ENCODE data around the gene LGR5. TPM values are rescaled to one million over a fixed set of nuclear protein-coding genes. Genes with fewer than 3 reads are reported as not detected.

The LGR5 gene
- total RNA-seq, 1 experiment from 2014 or later, result 28.4 TPM

DNA sequence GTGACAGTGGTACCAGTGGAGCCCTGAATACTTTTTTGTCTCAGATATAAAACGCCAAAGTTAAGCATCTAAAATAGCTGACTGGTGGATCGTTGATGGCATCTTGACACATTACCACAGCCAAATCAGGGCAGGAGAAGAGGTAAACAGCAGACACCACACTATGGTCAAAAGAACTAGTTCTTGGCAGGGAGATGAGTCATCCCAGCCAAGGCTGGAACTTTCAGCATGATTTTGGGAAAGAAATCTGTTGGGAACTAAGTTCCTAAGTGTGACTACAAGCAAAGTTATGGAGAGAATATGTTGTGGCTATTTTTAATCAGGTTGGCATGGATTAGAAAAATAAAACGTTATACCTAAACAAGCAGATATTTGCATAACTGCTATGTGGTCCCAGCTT is 36.9 kb downstream of the LGR5 start:
- BruUV-seq (replicated peaks), result no TSS peak
- Mint-ChIP-seq H3K4me1 (ENCODE audit: low read depth, unreplicated experiment) (peaks cover 14% of the 10 kb centered on the region), H3K27ac (ENCODE audit: unreplicated experiment) (no peak overlapping the region), H3K9me3 (ENCODE audit: unreplicated experiment) (no peaks in the 10 kb centered on the region), H3K4me3 (ENCODE audit: unreplicated experiment) (no peak overlapping the region), H3K27me3 (ENCODE audit: insufficient read depth, unreplicated experiment) (no peaks in the 10 kb centered on the region), H3K36me3 (ENCODE audit: insufficient read depth, unreplicated experiment) (no peaks in the 10 kb centered on the region)
- H3K9me3 ChIP-seq, result no peaks in the 10 kb centered on the region
- no peak overlapping the region for H3K4me3 ChIP-seq (ENCODE audit: low read depth, low read length)
- ChIA-PET CTCF (no interaction called here), POLR2A (no interaction called here)
- no peaks in the 10 kb centered on the region for H3K27me3 ChIP-seq (replicated peaks; ENCODE audit: control insufficient read depth, insufficient read depth, low read length)
- H3K4me1 ChIP-seq, result peaks cover 14% of the 10 kb centered on the region
- TF ChIP-seq, protein P1, sequence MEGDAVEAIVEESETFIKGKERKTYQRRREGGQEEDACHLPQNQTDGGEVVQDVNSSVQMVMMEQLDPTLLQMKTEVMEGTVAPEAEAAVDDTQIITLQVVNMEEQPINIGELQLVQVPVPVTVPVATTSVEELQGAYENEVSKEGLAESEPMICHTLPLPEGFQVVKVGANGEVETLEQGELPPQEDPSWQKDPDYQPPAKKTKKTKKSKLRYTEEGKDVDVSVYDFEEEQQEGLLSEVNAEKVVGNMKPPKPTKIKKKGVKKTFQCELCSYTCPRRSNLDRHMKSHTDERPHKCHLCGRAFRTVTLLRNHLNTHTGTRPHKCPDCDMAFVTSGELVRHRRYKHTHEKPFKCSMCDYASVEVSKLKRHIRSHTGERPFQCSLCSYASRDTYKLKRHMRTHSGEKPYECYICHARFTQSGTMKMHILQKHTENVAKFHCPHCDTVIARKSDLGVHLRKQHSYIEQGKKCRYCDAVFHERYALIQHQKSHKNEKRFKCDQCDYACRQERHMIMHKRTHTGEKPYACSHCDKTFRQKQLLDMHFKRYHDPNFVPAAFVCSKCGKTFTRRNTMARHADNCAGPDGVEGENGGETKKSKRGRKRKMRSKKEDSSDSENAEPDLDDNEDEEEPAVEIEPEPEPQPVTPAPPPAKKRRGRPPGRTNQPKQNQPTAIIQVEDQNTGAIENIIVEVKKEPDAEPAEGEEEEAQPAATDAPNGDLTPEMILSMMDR (IDR thresholded peaks at IDR 0.05; ENCODE audit: insufficient read depth in 1 of 2, low read depth in 1 of 2, low read length in 1 of 2, severe bottlenecking in 1 of 2, unreplicated experiment in 1 of 2), result no peak
- intact Hi-C loops (cut with micrococcal nuclease; ENCODE audit: unreplicated experiment), result no loop called here
- no peaks in the 10 kb centered on the region; the same call in 1 of the 2 replicates for H3K36me3 ChIP-seq (ENCODE audit: control insufficient read depth, insufficient read depth, low read length)
- no peak for DNase-seq

DNA sequence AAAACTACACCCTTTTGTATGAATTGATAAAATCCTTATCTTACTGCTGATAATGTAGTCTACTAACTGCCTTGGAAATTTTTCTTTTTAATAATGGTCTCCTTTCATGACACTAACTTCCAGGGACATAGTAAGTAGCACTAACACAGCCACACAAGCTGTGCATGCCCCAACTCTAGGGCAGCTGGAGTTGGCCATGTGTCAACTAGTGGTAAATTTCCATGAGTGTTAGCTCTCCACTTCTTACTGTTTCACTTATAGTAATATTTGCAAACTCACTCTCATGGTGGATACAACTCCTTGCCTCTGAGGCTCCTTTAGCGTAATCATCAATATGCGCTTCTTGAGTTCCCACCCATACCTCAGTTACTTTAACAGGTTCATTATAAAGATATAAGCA is 38.0 kb downstream of the LGR5 start:
- Mint-ChIP-seq H3K9me3 (ENCODE audit: unreplicated experiment) (no peaks in the 10 kb centered on the region), H3K27me3 (ENCODE audit: insufficient read depth, unreplicated experiment) (no peaks in the 10 kb centered on the region), H3K27ac (ENCODE audit: unreplicated experiment) (no peak overlapping the region), H3K4me1 (ENCODE audit: low read depth, unreplicated experiment) (peaks cover 3% of the 10 kb centered on the region), H3K36me3 (ENCODE audit: insufficient read depth, unreplicated experiment) (no peaks in the 10 kb centered on the region), H3K4me3 (ENCODE audit: unreplicated experiment) (no peak overlapping the region)
- Histone ChIP-seq H3K4me1 (peaks cover 4% of the 10 kb centered on the region), H3K9me3 (no peaks in the 10 kb centered on the region), H3K27me3 (replicated peaks; ENCODE audit: control insufficient read depth, insufficient read depth, low read length) (no peaks in the 10 kb centered on the region), H3K36me3 (ENCODE audit: control insufficient read depth, insufficient read depth, low read length) (no peaks in the 10 kb centered on the region; the same call in 1 of the 2 replicates), H3K4me3 (ENCODE audit: low read depth, low read length) (no peak overlapping the region)
- TF ChIP-seq, protein P1 (IDR thresholded peaks at IDR 0.05; ENCODE audit: insufficient read depth in 1 of 2, low read depth in 1 of 2, low read length in 1 of 2, severe bottlenecking in 1 of 2, unreplicated experiment in 1 of 2), result no peak
- no peak for DNase-seq
- ChIA-PET POLR2A (no interaction called here), CTCF (no interaction called here)
- intact Hi-C loops (cut with micrococcal nuclease; ENCODE audit: unreplicated experiment), result no loop called here
- BruUV-seq (replicated peaks), result no TSS peak

DNA sequence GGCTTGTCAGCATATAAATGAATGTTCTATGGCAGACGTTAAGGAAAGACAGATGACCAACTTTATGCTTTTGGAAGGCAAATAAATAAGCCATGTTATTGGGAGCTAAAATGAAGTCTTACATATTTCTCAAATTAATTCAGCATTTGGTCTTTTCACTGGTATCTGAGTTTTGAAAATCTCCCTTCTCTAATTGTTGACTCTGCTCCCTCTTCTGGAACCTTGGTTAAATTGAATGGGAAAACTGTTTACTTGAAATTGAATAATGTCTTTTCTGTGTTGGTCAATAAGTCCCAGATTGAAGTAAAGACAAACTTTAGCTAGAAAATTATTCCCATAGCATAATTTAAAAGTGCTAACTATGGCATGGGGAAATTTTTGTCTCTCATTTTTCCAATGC is 38.7 kb downstream of the LGR5 start:
- Mint-ChIP-seq H3K27ac (ENCODE audit: unreplicated experiment) (no peak overlapping the region), H3K4me3 (ENCODE audit: unreplicated experiment) (no peak overlapping the region), H3K4me1 (ENCODE audit: low read depth, unreplicated experiment) (no peaks in the 10 kb centered on the region), H3K36me3 (ENCODE audit: insufficient read depth, unreplicated experiment) (no peaks in the 10 kb centered on the region), H3K27me3 (ENCODE audit: insufficient read depth, unreplicated experiment) (no peaks in the 10 kb centered on the region), H3K9me3 (ENCODE audit: unreplicated experiment) (no peaks in the 10 kb centered on the region)
- TF ChIP-seq, protein P1 (IDR thresholded peaks at IDR 0.05; ENCODE audit: insufficient read depth in 1 of 2, low read depth in 1 of 2, low read length in 1 of 2, severe bottlenecking in 1 of 2, unreplicated experiment in 1 of 2), result no peak
- Histone ChIP-seq H3K4me1 (no peaks in the 10 kb centered on the region; the same call in 1 of the 2 replicates), H3K36me3 (ENCODE audit: control insufficient read depth, insufficient read depth, low read length) (no peaks in the 10 kb centered on the region; the same call in 1 of the 2 replicates), H3K9me3 (no peaks in the 10 kb centered on the region), H3K27me3 (replicated peaks; ENCODE audit: control insufficient read depth, insufficient read depth, low read length) (no peaks in the 10 kb centered on the region), H3K4me3 (ENCODE audit: low read depth, low read length) (no peak overlapping the region)
- intact Hi-C loops (cut with micrococcal nuclease; ENCODE audit: unreplicated experiment), result no loop called here
- no peak for DNase-seq
- ChIA-PET POLR2A (no interaction called here), CTCF (no interaction called here)
- no TSS peak for BruUV-seq (replicated peaks)
